Stromal cell of bone marrow (primary cell): Measurements from ENCODE around the gene NDUFAF8.

Experiments
- DNase-seq: peaks from one replicate; pipeline ENCODE4 v3.0.0-alpha.2; 2012; ENCODE audit warnings: low read depth

The NDUFAF8 gene

GRCh38 chr17:81277421-81277820 is 38.3 kb downstream of the NDUFAF8 start:
- no peak for DNase-seq

- DNase-seq: no peak
Observed at GRCh38 chr17:81277946-81278693, 39.0 kb downstream of the NDUFAF8 start.

- no peak for DNase-seq
Observed at GRCh38 chr17:81278831-81279230, 39.7 kb downstream of the NDUFAF8 start.

- DNase-seq: no peak
Observed at GRCh38 chr17:81279278-81280275, 40.5 kb downstream of the NDUFAF8 start.

GRCh38 chr17:81280571-81280970 is 41.5 kb downstream of the NDUFAF8 start:
- DNase-seq: no peak

GRCh38 chr17:81282141-81282540 is 43.0 kb downstream of the NDUFAF8 start:
- no peak for DNase-seq

- no peak for DNase-seq
Observed at GRCh38 chr17:81282876-81283275, 43.8 kb downstream of the NDUFAF8 start.

- DNase-seq: peak; percentile 43
Observed at GRCh38 chr17:81285179-81285878, 46.2 kb downstream of the NDUFAF8 start.

- DNase-seq: no peak
Observed at GRCh38 chr17:81285894-81286293, 46.8 kb downstream of the NDUFAF8 start.

GRCh38 chr17:81286491-81287145 is 47.5 kb downstream of the NDUFAF8 start:
- DNase-seq: no peak

- DNase-seq: no peak
Observed at GRCh38 chr17:81287152-81287551, 48.0 kb downstream of the NDUFAF8 start.

- DNase-seq: no peak
Observed at GRCh38 chr17:81287741-81288430, 48.8 kb downstream of the NDUFAF8 start.

GRCh38 chr17:81288715-81289114 is 49.6 kb downstream of the NDUFAF8 start:
- no peak for DNase-seq

- DNase-seq: no peak
Observed at GRCh38 chr17:81289627-81290026, 50.5 kb downstream of the NDUFAF8 start.

- no peak for DNase-seq
Observed at GRCh38 chr17:81290230-81290629, 51.1 kb downstream of the NDUFAF8 start.
